Memory B cell (primary cell): ENCODE results near the gene SPOCD1.

Experiments
- ATAC-seq: fragments of 150-1000 bp; cut with Tn5 transposase; 2 replicates; pipeline ENCODE4 v1.10.0; 2021; ENCODE audit warnings: low read depth, mild to moderate bottlenecking, moderate library complexity
- DNase-seq, 2 donors: peaks; one replicate each; pipeline ENCODE4 v3.0.0; 2022; ENCODE audit warnings: low spot score in 2 of 2
- H3K27ac Mint-ChIP-seq: one replicate; pipeline ENCODE4 v1.8.0; 2022; ENCODE audit warnings: mild to moderate bottlenecking, moderate library complexity, mixed read lengths
- H3K27me3 Mint-ChIP-seq: one replicate; pipeline ENCODE4 v1.8.0; 2022; ENCODE audit warnings: mixed read lengths
- H3K36me3 Mint-ChIP-seq: one replicate; pipeline ENCODE4 v1.8.0; 2022; ENCODE audit warnings: mild to moderate bottlenecking, mixed read lengths
- H3K4me1 Mint-ChIP-seq: one replicate; pipeline ENCODE4 v1.8.0; 2022; ENCODE audit warnings: mixed read lengths
- H3K4me3 Mint-ChIP-seq: one replicate; pipeline ENCODE4 v1.8.0; 2022; ENCODE audit warnings: mild to moderate bottlenecking, moderate library complexity, mixed read lengths
- H3K9me3 Mint-ChIP-seq: one replicate; pipeline ENCODE4 v1.8.0; 2022; ENCODE audit warnings: mixed read lengths

The SPOCD1 gene

DNA sequence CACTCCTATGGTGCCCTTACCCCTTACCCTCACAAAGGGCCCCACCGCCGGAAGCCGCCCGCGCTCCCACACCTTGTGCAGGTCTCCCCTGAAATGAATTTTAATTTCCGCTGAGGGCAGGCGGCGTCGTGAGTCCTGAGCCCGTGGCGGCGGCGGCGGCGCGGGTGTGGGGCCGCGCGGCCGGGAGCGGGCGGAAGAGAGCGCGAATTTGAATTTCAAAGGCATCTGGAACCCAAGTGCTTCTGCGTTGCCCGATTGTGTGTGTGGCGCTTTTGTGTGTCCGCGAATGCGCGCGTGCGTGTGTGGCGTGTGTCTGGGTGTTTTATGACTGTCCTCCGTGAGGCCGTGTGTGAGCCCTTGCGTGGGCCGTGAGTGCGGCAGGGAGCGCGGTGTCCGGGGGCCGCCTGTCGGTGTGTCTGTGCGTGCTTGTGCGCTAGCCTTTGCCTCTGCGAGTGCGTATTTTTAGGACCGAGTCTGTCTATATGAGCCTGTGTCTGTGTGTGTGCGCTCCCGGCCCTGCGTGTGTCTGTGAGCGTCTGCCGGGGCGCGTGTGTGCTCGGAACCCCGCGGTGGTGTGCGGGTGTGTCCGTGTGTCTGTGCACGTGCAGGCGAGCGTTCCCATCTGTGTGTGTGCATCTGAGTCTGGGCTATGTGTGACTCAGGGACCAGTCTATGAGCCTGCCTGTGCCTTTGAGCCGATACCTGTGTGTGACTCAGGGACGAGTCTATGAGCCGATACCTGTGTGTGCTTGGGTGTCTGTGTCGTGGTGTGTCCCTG lies 43.7 kb downstream of the SPOCD1 start:
- peak; percentile 37 for ATAC-seq
- no peaks in the 10 kb centered on the region for H3K36me3 Mint-ChIP-seq
- H3K27ac Mint-ChIP-seq = no peak overlapping the region
- H3K9me3 Mint-ChIP-seq = no peaks in the 10 kb centered on the region
- peaks cover 33% of the 10 kb centered on the region for H3K27me3 Mint-ChIP-seq
- DNase-seq = no peak
- H3K4me1 Mint-ChIP-seq = peaks cover 30% of the 10 kb centered on the region
- H3K4me3 Mint-ChIP-seq = peak overlapping the region; percentile 86

DNA sequence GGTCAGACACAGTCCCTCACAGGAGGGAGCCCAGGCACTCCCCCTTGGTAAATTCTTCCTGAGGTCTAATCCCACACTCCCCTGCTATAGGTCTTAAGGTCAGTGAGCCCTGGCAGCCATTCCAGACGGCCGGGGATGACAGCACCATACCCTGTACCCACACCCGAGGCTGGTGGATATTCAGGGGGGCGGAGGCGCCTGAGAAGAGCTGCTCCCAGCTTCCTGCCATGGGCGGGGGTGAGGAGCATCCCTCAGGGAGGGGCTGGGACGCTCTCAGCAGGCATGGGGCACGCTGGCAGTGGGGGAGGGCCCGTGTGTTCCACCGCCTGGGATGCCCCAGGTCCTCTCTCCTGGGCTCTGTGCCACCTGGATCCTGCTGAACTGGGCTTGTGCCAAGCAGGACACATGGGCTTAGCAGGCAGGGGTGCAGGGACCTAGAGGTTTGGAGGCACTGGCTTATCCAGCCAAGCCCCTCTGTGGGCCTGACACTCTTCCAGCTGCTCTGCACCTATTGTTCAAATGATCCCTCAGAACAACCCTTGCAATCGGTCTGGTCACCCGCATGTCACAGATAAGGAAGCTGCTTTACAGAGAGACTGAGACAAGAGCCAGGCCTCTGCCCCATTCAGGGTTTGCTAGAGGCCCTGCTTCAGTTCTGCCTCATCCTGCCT lies 46.0 kb downstream of the SPOCD1 start:
- Mint-ChIP-seq H3K4me3 (no peak overlapping the region), H3K4me1 (peaks cover 32% of the 10 kb centered on the region), H3K36me3 (no peaks in the 10 kb centered on the region), H3K9me3 (no peaks in the 10 kb centered on the region), H3K27ac (peak overlapping the region; percentile 12), H3K27me3 (peaks cover 21% of the 10 kb centered on the region)
- no peak for DNase-seq
- ATAC-seq = no peak

DNA sequence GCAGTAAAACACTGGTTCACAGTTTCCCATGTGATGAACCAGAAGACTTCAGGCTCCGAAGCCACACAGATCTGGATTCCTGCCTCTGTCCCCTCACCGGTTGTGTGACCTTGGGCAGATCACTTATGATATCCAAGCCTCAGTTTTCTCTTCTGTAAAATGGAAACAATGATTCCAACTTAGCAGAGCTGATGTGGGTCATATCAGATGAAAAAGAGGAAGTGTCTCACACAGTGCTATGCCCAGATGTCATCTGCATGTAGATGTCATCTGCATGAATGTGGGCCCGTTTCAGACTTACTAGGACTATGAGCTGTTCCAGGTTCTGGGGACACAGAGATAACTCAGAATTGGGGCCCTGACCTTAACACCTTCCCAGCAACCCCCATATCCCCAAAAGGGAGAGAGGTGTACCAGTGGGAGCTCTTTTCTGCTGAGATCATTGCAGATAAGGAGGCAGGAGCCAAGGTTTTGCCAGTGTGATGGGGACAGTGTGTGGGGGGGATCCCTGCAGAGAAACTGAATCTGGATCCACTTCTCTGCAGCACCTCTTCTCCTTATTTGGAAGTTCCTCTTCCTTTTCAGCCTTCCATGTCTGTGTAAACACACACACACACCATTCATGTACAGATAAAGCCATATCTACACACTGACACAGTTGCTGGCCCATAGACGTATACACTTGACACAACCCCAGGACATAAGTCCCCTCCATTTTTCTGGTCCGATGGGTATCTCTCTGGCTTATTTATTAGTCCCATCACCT lies 46.7 kb downstream of the SPOCD1 start:
- Mint-ChIP-seq H3K4me3 (no peak overlapping the region), H3K4me1 (peaks cover 34% of the 10 kb centered on the region), H3K27me3 (peaks cover 16% of the 10 kb centered on the region), H3K27ac (peak overlapping the region; percentile 12), H3K9me3 (no peaks in the 10 kb centered on the region), H3K36me3 (no peaks in the 10 kb centered on the region)
- DNase-seq (peak in 1 of 2 donors; percentile 33), ATAC-seq (peak; percentile 76)

DNA sequence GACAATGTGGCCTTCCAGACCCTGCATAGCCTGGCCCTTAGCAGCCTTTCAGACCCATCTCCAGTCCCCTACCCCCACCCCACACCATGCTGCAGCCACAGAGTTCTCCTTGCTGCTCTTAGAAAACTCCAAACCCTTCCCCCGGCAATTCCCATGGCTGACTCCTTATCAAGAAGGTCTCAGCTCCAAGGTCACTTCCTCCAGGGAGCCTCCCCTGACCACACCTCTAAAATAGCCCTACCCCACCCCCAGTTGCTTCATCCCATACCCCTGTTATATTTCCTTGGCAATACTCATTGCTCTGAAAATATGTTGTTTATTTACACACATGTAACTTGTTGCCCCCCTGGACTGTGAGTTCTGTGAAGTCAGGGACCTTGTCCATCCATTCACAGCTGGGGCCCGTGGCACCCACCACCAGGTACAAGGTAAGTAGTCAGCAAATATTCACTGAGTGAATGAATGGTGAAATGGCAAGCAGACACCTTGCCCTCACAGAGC lies 47.4 kb downstream of the SPOCD1 start:
- DNase-seq (no peak), ATAC-seq (no peak)
- Mint-ChIP-seq H3K27ac (no peak overlapping the region), H3K4me3 (no peak overlapping the region), H3K27me3 (peaks cover 10% of the 10 kb centered on the region), H3K36me3 (no peaks in the 10 kb centered on the region), H3K9me3 (no peaks in the 10 kb centered on the region), H3K4me1 (peaks cover 34% of the 10 kb centered on the region)

DNA sequence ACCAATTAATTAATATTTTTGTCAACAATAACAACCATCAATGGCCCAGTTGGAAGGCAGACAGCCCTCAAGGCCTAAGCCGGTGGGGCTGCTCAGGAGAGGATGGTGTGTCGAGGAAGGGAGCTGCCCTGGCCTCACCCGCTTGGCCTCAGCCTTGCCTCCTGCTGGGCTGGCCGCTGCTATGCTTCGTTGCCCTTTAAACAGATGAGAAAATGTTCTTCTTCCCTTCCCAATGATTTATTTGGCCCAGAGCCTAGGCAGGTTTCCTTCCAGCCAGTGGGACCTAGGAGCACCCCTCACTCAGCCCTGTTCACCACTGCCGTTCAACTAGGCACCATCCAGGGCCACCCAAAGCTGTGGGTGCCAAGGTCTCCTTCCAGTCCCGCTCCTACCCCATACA lies 48.6 kb downstream of the SPOCD1 start:
- H3K4me3 Mint-ChIP-seq = no peak overlapping the region
- H3K27ac Mint-ChIP-seq = no peak overlapping the region
- H3K36me3 Mint-ChIP-seq = no peaks in the 10 kb centered on the region
- DNase-seq = no peak
- ATAC-seq = no peak
- H3K4me1 Mint-ChIP-seq = peaks cover 33% of the 10 kb centered on the region
- peaks cover 5% of the 10 kb centered on the region for H3K27me3 Mint-ChIP-seq
- no peaks in the 10 kb centered on the region for H3K9me3 Mint-ChIP-seq

DNA sequence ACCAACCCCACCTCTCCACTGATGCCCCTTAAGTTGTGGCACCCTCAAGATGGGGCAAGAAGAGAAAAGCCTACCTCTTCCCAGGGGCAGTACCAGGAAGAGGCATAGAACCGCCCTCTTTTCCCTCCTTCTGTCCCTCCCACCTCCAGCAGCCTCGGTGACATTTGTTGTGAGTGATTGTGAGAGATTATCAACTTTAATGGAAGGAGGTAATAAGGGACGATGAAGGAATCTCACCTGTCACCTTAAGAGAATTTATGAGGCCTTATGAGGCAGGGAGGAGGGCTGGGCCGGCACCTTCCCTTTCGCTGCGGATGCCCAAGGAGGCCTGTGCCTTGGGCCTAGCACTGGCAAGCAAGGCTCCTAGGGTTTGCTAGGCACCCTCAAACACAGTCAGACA lies 50.3 kb downstream of the SPOCD1 start:
- Mint-ChIP-seq H3K9me3 (no peaks in the 10 kb centered on the region), H3K4me1 (peaks cover 30% of the 10 kb centered on the region), H3K27me3 (peaks cover 3% of the 10 kb centered on the region)

DNA sequence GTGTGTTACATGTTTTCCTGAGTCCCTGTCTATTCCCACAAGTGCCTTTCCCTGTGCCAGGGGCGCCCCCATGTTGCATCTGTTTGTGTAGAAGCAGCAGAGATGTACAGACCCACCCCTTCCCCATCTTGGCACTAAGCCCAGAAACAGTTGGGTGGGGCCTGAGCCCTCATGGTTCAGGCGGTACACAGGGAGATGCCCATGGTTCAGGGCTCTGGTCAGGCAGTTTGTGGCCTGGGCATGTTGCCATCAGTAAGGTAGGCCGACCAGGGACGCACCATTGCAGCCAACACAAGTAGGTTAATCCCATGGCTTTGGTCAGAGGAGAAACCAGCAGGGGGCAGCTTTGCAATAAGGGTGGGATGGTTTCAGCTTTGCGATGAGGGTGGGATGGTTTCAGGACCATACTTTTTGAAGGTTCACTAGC lies 50.8 kb downstream of the SPOCD1 start:
- H3K36me3 Mint-ChIP-seq = no peaks in the 10 kb centered on the region

More for the DNA sequence above, 50.3 kb downstream of the SPOCD1 start:
- no peak for DNase-seq
- H3K36me3 Mint-ChIP-seq = no peaks in the 10 kb centered on the region
- H3K27ac Mint-ChIP-seq = no peak overlapping the region
- ATAC-seq = no peak
- H3K4me3 Mint-ChIP-seq = no peak overlapping the region

DNA sequence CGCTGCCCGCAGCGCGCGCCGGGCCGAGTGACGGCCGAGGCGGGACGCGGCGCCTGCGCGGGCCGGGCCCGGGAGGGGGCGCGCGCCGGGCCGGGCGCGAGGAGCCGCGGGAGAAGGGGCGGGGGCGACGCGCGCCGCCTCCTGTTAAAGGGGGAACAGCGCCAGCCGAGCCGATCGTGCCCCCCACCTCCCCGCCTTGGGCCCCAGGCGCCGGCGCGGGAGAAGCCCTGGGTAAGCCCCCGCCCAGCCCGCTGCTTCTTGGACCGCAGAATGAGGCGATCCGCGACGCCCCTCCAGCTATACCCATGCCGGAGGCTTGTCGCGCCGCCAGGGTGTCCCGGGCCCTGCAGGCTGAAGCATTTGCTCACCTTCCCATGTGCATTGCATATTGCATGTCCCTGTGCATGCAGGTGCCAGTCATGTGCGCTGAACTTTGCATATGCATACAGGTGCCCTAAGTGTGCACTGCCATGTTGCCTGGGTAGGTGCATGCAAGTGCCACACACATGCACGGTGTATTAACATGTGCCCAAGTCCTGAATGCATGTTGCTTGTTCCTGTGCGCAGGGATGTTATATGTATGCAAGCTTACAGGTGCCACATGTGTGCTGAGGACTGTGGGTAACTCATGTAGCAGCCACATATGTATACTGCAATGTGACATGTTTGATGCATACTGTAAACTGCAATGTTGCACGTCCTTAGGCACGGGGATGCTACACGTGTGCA lies 51.3 kb downstream of the SPOCD1 start, which contains the start of gene ADGRB2:
TSS of gene ADGRB2 (minus strand) at position 29 of the 729 bp plus-strand sequence. CDS start 7,119 bp downstream, outside the sequence.
- Mint-ChIP-seq H3K4me3 (peak within 1 kb of the TSS; percentile 92), H3K4me1 (peaks cover 34% of the 10 kb centered on the region), H3K27ac (no peak within 1 kb of the TSS), H3K9me3 (no peaks in the 10 kb centered on the region), H3K27me3 (peaks cover 3% of the 10 kb centered on the region), H3K36me3 (no peaks in the 10 kb centered on the region)
- ATAC-seq = peak; percentile 30
- peak; percentile 33 to 53 for DNase-seq

More for the DNA sequence above, 50.8 kb downstream of the SPOCD1 start:
- peak overlapping the region; percentile 27 for H3K4me3 Mint-ChIP-seq
- H3K9me3 Mint-ChIP-seq = no peaks in the 10 kb centered on the region
- no peak for ATAC-seq
- no peak for DNase-seq
- H3K4me1 Mint-ChIP-seq = peaks cover 33% of the 10 kb centered on the region
- H3K27ac Mint-ChIP-seq = no peak overlapping the region
- peaks cover 3% of the 10 kb centered on the region for H3K27me3 Mint-ChIP-seq

DNA sequence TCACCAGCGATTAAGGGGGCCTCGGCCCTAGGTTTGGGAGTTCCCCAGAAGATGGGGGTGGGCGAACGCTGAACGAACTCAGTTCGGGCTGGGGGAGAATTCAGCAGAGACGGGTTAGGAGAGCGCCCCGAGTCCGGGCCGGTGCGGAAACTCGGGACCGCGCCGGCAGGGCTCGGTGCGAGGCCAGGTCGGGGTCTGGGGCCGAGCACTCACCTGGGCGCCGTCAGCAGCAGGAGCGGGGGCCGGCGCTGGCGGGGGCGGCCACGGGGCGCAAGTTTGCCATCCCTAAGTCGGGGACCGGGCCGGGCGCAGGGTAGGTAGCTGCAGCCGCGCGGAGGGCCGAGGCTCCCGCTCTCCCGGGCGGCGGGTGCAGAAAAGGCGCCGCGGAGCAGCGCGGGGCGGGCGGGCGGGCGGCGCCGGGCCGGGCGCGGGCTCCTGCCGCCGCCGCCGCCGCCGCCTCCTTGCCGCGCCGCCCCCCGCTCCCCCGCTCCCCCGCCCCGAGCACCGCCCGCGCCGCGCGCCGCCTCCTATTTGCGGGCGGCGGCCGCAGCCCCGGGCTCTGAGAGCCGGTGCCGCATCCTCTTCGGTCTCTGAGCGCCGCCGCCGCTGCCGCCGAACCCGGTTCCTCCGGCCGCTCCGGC lies 52.0 kb downstream of the SPOCD1 start:
- Mint-ChIP-seq H3K27ac (no peak overlapping the region), H3K4me1 (peaks cover 27% of the 10 kb centered on the region), H3K27me3 (peaks cover 3% of the 10 kb centered on the region), H3K4me3 (peak overlapping the region; percentile 92), H3K9me3 (no peaks in the 10 kb centered on the region), H3K36me3 (no peaks in the 10 kb centered on the region)
- ATAC-seq (peak; percentile 2), DNase-seq (no peak)

DNA sequence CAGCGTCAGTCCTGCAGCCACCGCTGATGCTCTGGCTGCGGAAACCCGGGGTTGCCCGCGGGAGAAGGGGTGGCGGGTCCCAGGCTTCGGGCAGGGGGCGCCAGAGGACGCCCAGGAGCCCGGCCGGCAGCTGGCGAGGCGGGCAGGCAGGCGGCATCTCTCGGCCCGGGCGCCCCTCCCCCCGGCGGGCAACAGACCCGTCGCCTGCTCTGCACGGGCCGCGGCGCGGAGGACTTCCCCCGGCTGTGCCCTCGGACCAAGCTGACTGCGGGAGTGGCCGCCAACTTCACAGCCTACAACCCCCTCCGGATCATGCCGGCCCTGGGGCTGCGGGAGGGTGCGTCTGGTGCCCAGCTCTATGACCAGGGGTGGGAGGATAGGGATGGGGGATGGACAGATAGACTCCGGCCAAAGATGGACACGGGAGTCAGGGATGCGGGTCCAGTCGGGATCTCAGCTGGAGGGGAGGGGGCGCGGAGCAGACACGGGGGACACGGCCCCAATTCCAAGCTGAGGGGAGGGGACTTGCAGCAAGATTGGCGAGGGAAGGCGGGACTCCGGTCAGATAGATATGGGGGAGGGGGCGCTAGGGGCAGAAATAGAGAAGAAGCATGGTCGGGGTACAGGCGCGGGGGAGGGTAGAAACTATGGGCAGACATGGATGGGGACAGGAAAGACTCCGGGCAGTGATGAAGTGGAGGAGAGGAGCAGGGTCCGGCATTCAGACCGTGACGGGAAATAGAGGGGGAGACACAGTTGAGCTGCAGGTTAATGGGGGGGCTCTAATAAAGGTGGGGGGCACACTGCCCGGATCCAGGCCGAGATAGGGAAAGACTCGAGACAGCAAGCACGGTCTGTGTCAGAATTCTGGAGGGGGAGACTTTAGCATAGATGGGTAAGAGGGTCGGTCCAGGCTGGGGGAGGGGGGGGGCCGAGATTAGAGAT lies 52.8 kb downstream of the SPOCD1 start:
- peak overlapping the region; percentile 92 for H3K4me3 Mint-ChIP-seq
- peak; percentile 48 for ATAC-seq
- peak; percentile 68 to 76 for DNase-seq
- H3K9me3 Mint-ChIP-seq = no peaks in the 10 kb centered on the region
- H3K36me3 Mint-ChIP-seq = no peaks in the 10 kb centered on the region
- H3K27me3 Mint-ChIP-seq = peaks cover 3% of the 10 kb centered on the region
- H3K4me1 Mint-ChIP-seq = peaks cover 23% of the 10 kb centered on the region
- H3K27ac Mint-ChIP-seq = no peak overlapping the region

DNA sequence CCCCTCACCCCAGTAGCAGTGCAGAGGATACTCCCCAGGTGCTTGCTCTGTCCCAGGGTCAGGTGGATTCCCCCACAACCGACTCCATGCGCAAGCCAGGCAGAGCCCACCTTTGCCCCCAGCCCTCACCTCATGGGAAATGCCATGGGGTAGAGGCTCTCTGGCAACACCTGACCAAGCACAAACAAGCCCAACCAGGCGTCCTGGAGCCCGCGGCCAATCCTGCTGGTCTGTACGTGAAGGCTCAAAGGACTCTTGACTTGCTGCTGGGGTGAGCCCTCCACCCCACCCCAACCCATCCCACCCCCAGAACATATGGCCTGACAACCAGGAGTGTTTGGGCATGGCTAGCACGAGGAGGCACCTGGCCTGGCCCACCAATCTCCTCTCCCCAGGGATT lies 53.5 kb downstream of the SPOCD1 start:
- peaks cover 23% of the 10 kb centered on the region for H3K4me1 Mint-ChIP-seq
- ATAC-seq = no peak
- H3K9me3 Mint-ChIP-seq = no peaks in the 10 kb centered on the region
- DNase-seq = no peak
- peaks cover 3% of the 10 kb centered on the region for H3K27me3 Mint-ChIP-seq
- H3K27ac Mint-ChIP-seq = no peak overlapping the region
- no peaks in the 10 kb centered on the region for H3K36me3 Mint-ChIP-seq
- no peak overlapping the region for H3K4me3 Mint-ChIP-seq

DNA sequence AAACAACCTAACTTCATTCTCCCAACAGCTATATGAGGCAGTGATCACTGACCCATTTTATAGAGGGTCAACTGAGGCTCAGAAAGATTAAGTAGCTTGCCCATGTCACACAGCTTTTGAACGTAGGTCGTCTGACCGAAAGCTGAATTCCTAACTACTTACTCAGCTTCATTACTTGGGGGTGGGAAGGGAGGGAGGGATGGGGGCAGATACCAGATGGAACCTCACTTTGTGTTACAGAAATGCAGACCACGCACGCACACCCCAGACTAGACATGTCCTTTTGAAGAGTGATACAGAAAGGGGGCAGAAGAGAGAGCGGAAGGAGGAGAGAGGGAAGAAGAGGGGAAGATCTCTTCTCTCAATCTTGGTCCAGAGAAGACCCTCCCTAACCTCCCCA lies 53.9 kb downstream of the SPOCD1 start:
- ATAC-seq (no peak), DNase-seq (no peak)
- peaks cover 23% of the 10 kb centered on the region for H3K4me1 Mint-ChIP-seq
- H3K9me3 Mint-ChIP-seq = no peaks in the 10 kb centered on the region
- H3K4me3 Mint-ChIP-seq = no peak overlapping the region
- no peaks in the 10 kb centered on the region for H3K36me3 Mint-ChIP-seq
- H3K27me3 Mint-ChIP-seq = peaks cover 3% of the 10 kb centered on the region
- peak overlapping the region; percentile 67 for H3K27ac Mint-ChIP-seq
